NCI-H1048 (cell line): Measurements from ENCODE around the gene GREM2.

Experiments used
- DNase-seq: peaks from one replicate; lab custom pipeline; 2025; lab: John Stamatoyannopoulos, UW

Gene GREM2

DNA sequence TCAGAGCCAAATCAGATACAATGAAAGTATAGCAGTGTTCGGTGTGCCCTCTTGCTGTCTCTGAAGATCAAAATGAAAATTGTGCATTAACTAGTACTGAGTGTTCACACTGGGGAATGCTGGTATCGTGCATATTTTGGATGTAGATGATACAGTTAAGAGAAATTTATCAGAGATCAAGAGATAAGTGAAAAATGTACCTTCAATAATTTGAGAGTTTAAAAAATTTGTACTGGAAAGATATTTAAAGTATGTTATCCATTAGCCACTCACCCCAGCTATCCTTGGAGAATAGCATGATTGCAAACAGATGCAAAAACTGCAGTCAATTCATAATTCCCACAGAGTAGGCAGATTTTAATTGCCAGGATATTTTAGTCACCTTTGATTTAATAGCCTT, 56.4 kb downstream of the GREM2 start:
- no peak for DNase-seq

DNA sequence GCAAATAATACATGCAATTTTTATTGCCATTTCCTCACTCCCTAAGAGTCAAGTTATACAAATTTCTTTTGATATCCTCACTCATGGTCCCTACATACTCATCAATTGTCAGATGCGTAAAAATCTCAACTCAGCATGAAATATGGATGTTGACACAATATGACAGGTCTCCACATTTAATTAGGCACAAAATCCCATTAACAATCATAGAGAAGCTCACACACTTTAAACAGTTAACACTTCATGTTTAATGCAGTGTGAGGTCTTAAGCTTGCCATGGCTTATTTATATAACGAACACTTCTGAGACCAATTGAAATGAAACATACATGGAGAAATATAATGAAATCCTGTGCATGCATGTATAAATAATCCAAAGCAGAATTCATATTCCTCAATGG, 58.6 kb downstream of the GREM2 start:
- DNase-seq = no peak

DNA sequence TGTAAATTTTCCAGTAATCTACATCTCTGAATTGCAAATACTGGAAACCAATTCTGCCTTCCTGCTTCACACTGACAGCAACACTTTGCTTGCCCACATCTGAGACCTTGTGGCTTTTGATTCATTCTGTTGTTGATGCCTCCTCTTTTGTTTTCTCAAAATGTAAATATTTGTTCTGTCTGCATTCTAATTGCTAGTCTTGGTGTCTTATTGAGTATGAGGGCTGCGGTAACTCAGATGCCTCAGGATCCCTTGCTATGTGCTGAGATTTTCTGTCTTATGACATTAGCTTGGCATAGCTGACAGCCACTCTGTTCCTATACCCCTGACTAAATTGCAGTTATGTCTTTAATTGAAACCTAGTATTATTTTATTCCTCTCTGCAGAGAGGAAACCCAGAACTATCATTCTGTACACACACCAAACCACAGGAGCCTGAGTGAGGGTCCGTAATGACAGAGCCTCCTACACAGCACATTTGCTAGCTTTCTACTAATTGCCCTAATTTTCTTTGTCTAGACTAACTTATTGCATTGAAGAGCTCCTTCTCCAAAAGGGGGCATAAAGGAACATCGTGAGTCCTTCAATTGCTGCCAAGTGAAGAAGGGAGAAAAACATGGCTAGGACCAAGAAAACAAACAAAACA, 72.1 kb downstream of the GREM2 start:
- no peak for DNase-seq

DNA sequence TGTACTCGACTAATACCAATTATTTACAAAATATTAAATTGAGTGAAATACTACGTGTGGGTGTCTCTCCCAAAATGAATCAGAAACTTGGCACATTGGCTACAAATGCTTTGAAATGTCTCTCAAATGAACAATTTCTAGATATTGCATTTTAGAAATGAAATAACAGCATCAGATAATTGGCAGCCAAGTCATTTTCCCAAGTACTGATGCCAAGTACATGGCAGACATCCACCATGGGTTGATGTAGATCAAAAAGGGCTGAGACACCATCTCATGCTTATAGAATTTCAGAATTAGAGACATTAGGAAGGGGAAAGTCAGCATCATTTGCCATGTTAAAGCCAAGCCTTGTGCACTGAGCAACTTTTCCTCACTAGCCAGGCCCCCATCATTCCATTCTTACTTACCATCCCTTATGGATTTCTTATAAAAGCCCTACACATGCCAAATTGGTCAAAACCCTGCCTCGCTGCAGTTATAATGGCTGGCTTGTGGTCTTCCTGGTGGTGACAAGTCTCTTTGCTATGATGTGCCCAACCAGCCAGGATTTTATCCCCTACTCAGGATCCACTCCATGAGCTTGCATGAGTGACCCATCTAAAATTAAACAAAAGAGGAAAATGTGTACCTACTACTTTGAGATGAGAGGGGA, 73.1 kb downstream of the GREM2 start:
- DNase-seq = no peak

DNA sequence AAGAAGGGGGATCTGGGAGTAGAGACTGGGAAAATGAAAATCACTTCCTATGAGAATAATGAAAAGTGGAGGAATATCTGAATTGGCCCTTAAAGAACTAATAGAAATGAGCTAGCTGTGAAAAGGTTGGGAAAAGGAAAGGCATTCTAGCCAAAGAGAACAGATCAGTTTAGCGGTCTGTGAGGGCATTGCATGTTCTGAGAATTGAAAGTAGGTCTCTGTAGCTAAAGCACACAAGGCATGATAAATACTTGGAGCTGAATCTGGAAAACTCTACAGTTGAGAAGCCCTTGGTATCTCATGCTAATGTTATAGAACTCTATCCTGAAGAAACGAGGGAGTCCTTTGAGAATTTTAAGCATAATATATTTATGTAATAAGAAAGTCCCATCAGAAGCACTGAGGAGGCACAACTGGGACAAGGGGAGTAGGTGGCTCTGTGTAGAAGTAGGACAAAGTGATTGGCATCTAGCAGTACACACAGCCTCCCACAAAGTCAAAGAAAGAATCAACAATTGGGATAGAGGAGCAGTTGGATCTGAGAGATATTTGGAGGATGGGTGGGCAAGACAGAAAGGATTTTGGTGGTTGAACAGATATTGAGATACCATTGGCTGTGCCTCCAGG, 78.7 kb downstream of the GREM2 start:
- DNase-seq = no peak

DNA sequence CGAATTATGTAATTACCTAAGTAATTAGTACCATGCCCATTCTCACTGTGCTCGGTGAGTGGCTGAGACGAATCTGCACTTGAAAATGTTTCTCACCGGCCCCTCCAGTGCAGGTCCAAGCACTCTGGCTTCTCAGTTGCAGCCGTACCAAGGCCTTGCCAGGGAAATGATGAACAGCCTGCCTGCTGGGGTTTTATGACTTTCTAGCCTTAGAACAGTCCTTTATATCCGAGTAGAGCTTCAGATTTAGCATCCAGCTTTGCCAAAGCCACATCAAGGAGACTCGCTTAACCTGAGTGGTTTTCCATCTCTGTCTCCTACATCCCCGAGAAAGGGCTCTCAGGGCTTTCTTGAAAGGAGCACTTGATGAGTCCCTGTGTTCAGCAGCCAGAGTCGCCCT, 83.4 kb downstream of the GREM2 start:
- DNase-seq = no peak

DNA sequence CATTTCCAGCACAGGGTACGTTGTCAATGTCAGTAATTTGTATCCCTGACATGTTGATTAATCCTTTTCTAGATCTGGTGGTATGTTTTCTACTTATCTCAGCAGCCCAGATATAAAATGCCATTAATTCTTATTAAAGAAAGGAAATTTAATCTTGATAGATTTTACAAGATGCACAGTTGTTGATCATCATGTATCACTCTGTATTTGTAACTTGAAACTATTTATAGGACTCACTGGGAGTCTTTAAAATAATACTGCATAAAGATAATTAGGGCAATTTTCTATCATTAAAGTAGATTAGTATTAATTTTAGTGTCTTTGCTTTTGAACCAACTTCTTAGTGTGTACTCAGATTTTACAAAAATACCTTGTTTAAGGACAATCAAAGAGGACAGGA, 84.9 kb downstream of the GREM2 start:
- no peak for DNase-seq

DNA sequence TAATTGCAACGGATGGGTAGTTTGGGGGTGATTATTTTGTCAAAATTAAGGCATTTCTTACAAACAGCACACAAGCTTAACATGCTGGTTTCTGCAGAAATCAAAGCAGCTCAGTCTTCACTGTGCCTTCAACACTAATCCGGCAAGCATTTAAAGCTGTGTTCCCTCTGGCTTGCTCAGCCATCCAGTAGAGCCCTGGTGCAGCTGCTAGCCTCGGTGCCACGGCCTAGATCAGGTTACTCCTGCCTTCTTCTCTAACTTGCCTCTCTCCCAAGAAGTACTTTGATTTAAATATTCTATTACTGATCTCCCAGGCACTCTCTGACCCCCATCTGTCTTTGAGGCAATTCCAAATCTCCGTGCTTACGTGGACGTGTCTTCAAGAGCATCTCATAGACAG, 85.6 kb downstream of the GREM2 start:
- no peak for DNase-seq

DNA sequence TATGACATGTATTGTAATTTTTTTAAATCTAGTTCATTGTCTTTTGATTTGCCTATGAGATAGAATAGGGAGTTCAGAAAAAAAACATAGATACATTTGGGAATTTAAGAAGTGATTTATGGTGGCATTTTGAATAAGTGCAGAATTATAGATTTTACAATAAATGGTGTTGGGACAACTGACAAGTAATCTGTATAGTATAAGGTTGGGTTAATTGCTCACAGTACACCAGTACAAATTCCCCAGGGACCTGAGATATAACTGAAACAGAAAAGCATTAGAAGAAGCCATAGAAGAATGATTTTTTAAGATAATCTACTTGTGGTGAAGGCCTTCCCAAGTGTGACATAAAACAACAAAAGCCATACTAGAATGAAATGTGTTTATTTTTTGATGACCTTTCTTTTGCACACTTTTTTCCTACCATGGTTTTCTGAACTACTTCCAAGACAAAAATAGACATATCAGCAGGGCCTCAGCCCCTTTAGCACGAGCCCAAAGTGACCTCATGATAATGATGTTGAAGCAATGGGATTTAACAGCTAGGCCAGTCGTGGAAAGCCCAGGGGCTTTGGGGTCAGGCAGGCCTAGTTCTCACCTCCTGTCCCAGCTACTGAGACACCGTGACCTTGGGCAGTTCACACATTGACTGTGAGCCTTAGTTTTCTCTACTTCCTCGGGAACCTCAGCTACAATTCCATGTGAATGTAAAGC, 87.4 kb downstream of the GREM2 start:
- no peak for DNase-seq

DNA sequence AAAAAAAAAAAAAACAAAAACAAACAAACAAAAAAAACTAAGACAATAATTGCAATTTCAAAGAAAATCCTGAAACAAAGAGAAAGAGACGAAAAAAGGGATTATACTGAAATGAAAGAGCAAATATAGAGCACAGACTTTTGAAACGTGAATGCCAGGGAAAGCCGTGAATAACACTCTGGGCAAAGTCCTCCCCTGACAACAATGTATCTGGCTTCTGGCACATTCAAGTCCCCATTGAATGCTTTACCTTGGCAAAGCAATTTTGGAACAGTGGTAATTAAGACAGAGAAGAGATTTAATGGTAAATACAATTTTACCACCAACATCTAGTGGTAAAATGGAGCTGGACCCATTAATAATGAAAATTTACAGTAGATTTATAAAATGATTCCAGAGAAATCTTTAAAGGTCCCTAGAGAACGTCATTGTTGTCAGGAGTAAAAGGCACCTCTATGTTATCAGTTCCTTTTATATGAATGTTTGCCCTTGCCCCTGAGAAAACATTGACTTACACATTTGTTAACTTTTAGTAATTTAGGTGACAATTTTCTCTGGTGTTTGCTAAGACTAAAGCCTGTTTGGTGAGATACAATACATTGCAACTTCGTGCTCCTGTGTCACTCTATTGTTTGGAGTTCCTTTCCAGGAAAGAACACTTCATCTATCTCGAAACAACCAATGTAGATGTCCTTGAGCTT, 89.7 kb downstream of the GREM2 start:
- no peak for DNase-seq

DNA sequence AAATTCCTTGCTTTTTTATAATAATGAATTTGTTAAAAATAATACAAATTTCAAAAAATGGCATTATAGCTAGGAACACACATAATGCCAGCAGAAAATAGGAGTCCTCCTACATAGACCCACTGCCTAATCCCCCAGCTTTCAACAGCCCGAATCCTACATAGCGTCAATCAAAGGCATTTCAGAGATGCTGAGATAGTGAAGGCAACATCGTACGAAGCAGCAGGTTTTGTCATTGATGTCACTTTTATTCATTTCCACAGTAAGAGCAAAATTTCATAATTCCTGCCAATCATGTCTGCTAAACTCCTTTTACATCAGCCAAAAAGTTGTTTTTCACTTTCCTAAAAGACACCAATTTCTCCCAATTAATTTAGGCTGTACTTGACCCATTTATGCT, 94.1 kb downstream of the GREM2 start:
- DNase-seq = no peak

DNA sequence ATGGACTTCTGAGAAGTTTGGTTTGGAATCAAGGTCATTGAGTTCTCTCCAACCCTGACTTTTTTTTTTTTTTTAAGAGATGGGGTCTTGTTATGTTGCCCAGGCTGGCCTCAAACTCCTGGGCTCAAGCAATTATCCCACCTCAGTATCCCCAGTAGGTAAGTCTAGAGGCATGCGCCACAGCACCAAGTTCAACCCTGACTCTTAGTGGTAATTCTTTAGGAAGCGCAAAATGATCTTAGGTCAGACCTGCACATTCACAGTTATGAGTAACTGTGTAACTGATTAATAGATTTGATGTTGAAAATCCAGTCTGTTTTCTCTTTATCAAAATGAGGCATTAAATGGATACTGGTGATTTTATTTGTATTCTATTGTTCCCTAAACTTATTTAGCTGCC, 95.9 kb downstream of the GREM2 start:
- no peak for DNase-seq

DNA sequence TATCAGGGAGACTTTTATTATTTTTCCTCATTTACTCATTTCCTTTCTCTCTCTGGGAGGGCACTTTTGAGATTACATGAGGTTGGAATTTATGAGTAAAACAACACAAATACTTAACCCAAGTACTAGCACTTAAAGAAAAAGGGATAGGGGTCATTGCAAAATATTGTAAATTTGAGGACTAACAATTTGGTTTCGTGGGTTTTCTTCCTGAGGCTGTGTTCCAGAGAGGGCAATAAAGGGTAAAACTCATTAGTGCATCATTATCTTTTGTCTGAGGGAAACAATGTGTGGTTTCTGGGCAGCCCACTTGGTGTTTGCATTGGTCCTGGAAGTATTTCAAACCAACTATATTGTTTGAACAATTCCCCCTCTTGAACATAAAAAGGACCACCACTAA, 96.5 kb downstream of the GREM2 start:
- DNase-seq = no peak

DNA sequence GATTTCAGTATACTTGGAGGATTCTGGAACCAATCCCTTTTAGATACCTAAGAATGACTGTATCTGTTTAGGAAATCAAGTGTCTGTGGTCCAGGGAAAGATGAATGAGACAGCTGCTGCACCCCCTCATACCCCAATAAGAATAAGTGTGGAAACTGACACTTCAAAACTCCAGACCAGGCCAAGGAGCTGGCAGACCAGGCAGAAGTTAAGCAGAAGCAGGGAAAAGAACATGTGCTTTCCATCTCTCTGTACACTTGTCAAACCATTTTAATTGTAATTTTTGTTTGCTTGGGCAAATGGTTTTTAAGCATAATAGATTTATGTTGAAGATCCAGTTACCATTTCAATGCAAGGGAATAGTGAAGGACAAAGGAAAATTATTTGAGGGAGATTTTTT, 100.2 kb downstream of the GREM2 start:
- DNase-seq = no peak

DNA sequence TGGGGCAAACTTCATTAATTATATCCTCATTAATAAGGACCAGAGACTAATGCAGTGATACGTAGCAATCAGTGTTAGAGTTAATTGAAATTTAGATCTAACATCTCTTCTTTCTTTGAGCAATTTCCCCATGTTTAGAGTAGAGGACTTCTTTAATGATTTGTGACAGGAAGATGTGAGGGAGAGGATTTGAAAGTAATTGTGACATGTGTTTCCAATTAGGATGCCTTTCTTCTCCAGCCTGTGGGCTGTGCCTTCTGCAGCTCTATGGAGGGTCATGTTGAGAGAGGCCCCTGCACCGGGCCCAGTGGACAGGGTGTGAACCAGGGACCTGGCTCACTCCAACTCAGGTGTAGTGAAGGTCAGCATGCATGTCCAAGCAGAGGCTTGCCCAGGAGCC, 103.0 kb downstream of the GREM2 start:
- DNase-seq = no peak

DNA sequence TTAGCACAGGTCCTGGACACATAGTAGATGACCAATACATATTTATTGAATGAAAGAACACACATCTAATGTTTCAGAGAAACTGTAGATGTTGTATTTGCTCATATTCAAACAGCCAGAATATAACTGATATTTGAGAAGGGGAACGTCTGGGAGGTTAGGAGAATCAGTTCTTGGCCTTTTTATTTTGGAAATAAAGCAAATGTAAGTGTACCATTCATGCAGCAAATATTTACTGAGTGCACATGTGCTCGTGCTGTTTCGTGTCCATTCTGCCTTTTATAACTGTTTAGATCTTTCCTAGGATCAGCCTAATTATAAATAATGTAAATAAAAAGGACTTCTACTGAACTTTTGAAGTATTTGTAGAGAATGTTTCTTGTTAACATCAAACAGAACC, 103.8 kb downstream of the GREM2 start:
- DNase-seq = no peak

DNA sequence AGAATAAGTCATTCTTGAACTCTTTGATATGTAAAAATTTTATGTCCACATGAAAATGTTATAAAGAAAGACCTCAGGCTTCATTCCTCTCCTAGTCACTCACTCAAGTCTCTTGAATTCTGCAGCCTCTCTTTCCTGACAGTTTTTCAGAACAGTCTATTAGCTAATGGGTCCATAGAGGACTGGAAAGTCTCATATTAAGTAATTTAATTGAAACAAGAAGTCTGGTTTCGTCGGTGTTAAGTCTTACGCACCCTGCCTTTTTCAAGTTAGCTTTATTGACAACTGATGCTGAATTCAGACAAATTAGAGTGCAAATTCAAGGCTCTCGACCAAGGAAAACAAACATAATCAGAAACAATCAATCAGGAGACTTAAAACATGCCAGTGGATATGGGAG, 105.8 kb downstream of the GREM2 start:
- DNase-seq = no peak

DNA sequence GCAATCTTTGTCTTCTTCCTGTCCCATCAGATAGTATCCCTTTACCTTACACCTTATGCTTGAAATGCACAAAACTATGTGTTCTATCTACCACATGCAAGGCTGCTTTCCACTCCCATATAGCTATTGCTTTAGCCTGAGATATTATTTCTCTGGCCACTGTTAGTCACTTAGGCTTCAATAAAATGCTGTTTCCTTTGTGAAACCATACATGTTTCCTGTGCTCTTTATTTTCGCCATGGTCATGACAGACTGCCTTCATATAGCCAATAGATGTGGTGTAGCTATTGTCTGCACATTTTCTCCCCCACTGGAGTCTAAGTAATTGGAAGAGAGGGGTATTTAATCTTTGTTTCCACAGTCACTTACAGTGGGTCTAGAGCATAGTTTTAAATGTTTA, 108.4 kb downstream of the GREM2 start:
- no peak for DNase-seq

DNA sequence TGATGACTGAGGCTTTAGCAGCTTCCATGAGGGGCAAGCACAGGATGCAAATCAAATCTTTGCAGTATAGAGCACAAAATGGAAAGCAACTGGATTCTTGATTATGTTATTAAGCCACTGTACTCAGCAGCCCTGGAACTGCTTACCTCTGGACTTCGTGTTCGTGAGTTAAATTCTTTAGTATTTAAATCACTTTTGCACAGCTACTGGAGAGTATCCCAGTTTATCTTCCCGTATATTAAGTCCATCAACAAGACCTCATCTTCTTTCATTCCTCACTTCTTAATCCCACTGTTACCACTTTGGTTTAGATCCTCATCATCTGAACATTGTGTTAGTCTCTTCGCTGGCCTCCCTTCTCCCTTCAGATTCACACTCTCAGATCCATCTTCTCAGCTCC, 108.9 kb downstream of the GREM2 start:
- no peak for DNase-seq

DNA sequence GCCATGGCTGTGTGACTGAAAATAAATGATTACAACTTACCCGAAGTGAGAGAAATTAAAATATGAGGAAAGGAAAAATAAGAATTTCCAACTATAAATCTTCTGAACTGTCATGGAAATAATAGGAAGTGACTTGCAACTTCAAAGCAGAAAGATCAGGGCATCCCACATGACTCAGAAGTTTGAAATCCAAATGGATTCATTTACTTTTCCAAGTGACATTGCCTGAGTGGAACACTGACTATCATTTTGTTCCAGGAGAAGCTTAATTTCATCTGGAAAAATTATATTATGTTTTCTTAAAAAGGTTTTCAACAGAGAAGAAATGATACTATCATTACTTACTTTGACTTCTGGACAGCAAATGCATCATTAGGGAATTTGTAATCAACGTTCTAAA, 110.8 kb downstream of the GREM2 start:
- DNase-seq = no peak

DNA sequence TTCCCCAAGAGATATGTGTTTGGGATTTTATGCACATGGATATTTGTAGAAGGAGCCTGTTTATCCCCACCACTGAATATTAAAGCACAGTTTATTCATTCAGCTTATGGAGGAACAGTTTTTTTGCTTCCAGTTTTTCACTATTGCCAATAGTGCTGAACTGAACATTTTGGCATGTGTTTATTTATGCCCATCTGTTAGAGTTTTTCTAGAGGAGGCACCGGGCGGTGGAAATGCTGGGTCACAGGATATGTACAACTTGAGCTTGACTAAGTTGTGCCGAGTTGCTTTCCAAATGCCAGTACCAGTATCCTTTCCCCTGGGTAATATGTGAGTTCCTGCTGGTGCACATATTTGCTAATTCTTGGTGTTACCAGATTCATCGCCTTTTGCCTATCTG, 111.3 kb downstream of the GREM2 start:
- DNase-seq = no peak

DNA sequence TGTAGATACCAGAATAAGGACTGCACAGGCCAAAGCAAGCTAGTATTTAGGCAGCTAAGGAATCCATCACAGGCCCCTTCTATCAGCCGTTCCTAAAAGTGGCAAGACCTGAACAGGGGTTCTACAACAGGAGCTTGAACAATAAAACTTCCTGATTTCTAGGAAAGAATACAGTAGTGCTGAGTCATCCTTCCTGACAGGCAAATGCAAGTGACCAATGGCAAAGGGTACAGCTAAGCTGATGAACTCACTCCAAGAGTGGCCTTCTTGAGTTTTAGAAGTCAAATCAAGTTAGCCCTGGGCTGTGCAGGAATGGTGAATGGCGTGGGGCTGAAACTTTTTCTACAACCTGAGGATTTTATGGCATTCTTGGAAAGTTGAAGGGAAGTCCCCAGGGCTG, 112.9 kb downstream of the GREM2 start:
- DNase-seq = no peak

DNA sequence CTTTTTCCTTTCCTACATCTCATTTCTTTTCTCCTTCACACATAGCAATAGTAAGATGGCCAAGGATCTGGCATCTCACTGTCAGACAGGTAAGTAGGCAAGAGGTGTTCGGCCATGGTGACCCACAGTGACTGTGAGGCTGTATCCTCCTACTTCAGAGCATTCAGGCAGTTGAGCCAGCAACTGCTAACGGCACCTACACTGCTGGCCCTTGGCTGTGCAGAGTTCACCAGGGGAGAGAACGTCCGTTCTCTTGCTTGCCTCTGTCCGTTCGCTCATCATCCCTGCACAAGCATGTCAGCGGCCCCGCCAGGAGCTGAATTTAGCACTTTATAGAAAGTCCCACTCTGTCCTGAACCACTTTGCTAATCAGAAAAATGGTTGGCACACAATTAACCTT, 113.6 kb downstream of the GREM2 start:
- DNase-seq = no peak
